PC-9 (cell line): ENCODE results near the gene OR6C76. TPM values are rescaled to one million over a fixed set of nuclear protein-coding genes. Genes with fewer than 3 reads are reported as not detected.

Experiments
- Bru-seq: library from RNA; stranded (reverse); fragments of 400-500 nt; gene quantifications from one replicate; lab custom pipeline; 2021; lab: Mats Ljungman, UMichigan
- BruChase-seq, 2 experiments: library from RNA; stranded (reverse); fragments of 400-500 nt; gene quantifications; one replicate each; lab custom pipeline; 2021; lab: Mats Ljungman, UMichigan
- BruUV-seq: library from RNA; stranded (reverse); fragments of 400-500 nt; replicated peaks from 2 replicates; lab custom pipeline; 2021; lab: Mats Ljungman, UMichigan
- CTCF ChIA-PET: fragments of 300-600 bp; sonication (Branson Sonifier 250); formaldehyde crosslinking; loops from one replicate; lab custom pipeline; 2022; ENCODE audit warnings: antibody characterized with exemption; lab: Charles Lee
- POLR2A ChIA-PET: fragments of 300-600 bp; sonication (Branson Sonifier 250); formaldehyde crosslinking; loops from one replicate; lab custom pipeline; 2022; ENCODE audit warnings: antibody characterized with exemption; ENCODE audit not compliant: unreplicated experiment; lab: Charles Lee
- DNase-seq, 2 experiments: peaks; one replicate each; pipeline versions ENCODE4 v3.0.0 to v3.0.0-alpha.2; 2015 to 2022; ENCODE audit warnings: mixed read lengths in 1 of 2
- H2AFZ ChIP-seq: fragments of 200-600 bp; sonication (generic); 2 replicates; pipeline ENCODE4 v1.8.1; 2017; ENCODE audit warnings: antibody characterized with exemption
- H3F3A ChIP-seq: fragments of 200-600 bp; sonication (generic); 2 replicates; pipeline ENCODE4 v1.8.1; 2017; ENCODE audit warnings: antibody characterized with exemption, mild to moderate bottlenecking, low read depth; ENCODE audit not compliant: insufficient read depth
- H3K27ac ChIP-seq: fragments of 200-600 bp; sonication (generic); 2 replicates; pipeline ENCODE4 v1.6.1; 2016; ENCODE audit warnings: mixed run types
- H3K27me3 ChIP-seq: fragments of 200-600 bp; sonication (generic); 2 replicates; pipeline ENCODE4 v1.6.1; 2016; ENCODE audit warnings: low read depth, mixed run types; ENCODE audit not compliant: insufficient read depth
- H3K36me3 ChIP-seq: fragments of 200-600 bp; sonication (generic); 2 replicates; pipeline ENCODE4 v1.6.1; 2016; ENCODE audit warnings: low read depth, mixed run types
- H3K4me1 ChIP-seq: fragments of 200-600 bp; sonication (generic); replicated peaks from 2 replicates; pipeline ENCODE4 v1.6.1; 2016; ENCODE audit warnings: mixed run types; ENCODE audit not compliant: insufficient read depth
- H3K4me2 ChIP-seq: fragments of 200-600 bp; sonication (generic); 2 replicates; pipeline ENCODE4 v1.6.1; 2017; ENCODE audit warnings: mixed run types
- H3K4me3 ChIP-seq: fragments of 200-600 bp; sonication (generic); 2 replicates; pipeline ENCODE4 v1.6.1; 2016; ENCODE audit warnings: mixed run types
- H3K79me2 ChIP-seq: fragments of 200-600 bp; sonication (generic); 2 replicates; pipeline ENCODE4 v1.6.1; 2017; ENCODE audit warnings: low read depth, mixed run types
- H3K9me2 ChIP-seq: fragments of 200-600 bp; sonication (generic); 2 replicates; pipeline ENCODE4 v1.8.1; 2017; ENCODE audit warnings: mild to moderate bottlenecking; ENCODE audit not compliant: insufficient read depth
- H3K9me3 ChIP-seq: fragments of 200-600 bp; sonication (generic); 2 replicates; pipeline ENCODE4 v1.8.1; 2016; ENCODE audit warnings: low read depth; ENCODE audit not compliant: insufficient read depth
- H4K20me1 ChIP-seq: fragments of 200-600 bp; sonication (generic); 2 replicates; pipeline ENCODE4 v1.8.1; 2017; ENCODE audit not compliant: insufficient read depth
- EZH2 ChIP-seq: fragments of 200-600 bp; sonication (generic); IDR thresholded peaks from 2 replicates; pipeline ENCODE4 v1.8.0; 2017; ENCODE audit warnings: antibody characterized with exemption, low read depth
- intact Hi-C: fragments of 100-400 bp; cut with micrococcal nuclease; formaldehyde crosslinking; loops from one replicate; pipeline ENCODE4 v1.10.0; 2022; ENCODE audit not compliant: unreplicated experiment
- long read RNA-seq: library from polyadenylated mRNA; stranded (forward); transcript quantifications from one replicate; pipeline ENCODE4 v2.0.0, GENCODE V29; 2022
- total RNA-seq: library from RNA; stranded (reverse); gene quantifications from 2 replicates; pipeline ENCODE4 v1.2.3, GENCODE V29; 2021
- TF ChIP-seq, protein P1 (sequence below): fragments of 200-600 bp; sonication (generic); conservative IDR thresholded peaks from 2 replicates; pipeline ENCODE4 v1.6.1; 2017; ENCODE audit warnings: mixed run types, antibody characterized with exemption, mild to moderate bottlenecking, moderate library complexity

Gene OR6C76
- total RNA-seq (not detected in 2 replicates), Bru-seq, nascent RNA (not detected), BruChase-seq, experiment 1, labeled RNA remaining after a 2-hour chase (not detected), BruChase-seq, experiment 2, labeled RNA remaining after a 6-hour chase (not detected)
- long read RNA-seq: 0 reads

DNA sequence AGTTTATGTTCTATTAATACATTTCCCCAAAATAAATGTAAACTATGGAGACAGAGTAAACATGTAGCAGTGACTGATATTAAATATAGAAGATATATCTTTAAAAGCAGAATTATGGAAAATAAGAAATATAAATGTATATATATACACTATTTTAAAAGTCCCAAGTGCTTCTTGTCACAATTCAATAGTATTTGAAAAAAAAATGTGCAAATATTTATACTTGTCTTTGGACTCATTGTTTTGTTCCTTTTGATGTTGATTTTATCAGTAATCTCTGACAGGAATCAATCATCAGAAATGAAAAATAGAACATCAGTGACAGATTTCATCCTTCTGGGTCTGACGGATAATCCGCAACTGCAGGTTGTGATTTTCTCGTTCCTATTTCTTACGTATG is at the start of gene OR6C76:
Gene OR6C76, plus strand, starts transcription at position 301 of the 400 bp plus-strand sequence. Its CDS starts 0 bp downstream, at position 301.
- no peaks in the 10 kb centered on the region for H3K79me2 ChIP-seq
- no peak within 1 kb of the TSS for H3K27ac ChIP-seq
- ChIA-PET POLR2A (interaction anchor here (0.5 kb wide), 1 partner anchor 175 kb away, joined by 3 read pairs; no protein-coding TSS in a partner anchor), CTCF (interaction anchor here (0.6 kb wide), 1 partner anchor 1867 kb away, joined by 10 read pairs; no protein-coding TSS in a partner anchor)
- no peaks in the 10 kb centered on the region for H4K20me1 ChIP-seq
- no peaks in the 10 kb centered on the region for H3K9me2 ChIP-seq
- H3K9me3 ChIP-seq: no peaks in the 10 kb centered on the region
- no peak within 1 kb of the TSS for H2AFZ ChIP-seq
- H3K27me3 ChIP-seq: no peaks in the 10 kb centered on the region
- no peak for DNase-seq
- H3K4me3 ChIP-seq: no peak within 1 kb of the TSS
- H3F3A ChIP-seq: no peaks in the 10 kb centered on the region
- H3K36me3 ChIP-seq: no peaks in the 10 kb centered on the region
- intact Hi-C loops: no loop called here
- H3K4me2 ChIP-seq: no peak within 1 kb of the TSS
- BruUV-seq: no TSS peak
- no peaks in the 10 kb centered on the region for H3K4me1 ChIP-seq
- no peak for TF ChIP-seq EZH2
- TF ChIP-seq, protein P1, sequence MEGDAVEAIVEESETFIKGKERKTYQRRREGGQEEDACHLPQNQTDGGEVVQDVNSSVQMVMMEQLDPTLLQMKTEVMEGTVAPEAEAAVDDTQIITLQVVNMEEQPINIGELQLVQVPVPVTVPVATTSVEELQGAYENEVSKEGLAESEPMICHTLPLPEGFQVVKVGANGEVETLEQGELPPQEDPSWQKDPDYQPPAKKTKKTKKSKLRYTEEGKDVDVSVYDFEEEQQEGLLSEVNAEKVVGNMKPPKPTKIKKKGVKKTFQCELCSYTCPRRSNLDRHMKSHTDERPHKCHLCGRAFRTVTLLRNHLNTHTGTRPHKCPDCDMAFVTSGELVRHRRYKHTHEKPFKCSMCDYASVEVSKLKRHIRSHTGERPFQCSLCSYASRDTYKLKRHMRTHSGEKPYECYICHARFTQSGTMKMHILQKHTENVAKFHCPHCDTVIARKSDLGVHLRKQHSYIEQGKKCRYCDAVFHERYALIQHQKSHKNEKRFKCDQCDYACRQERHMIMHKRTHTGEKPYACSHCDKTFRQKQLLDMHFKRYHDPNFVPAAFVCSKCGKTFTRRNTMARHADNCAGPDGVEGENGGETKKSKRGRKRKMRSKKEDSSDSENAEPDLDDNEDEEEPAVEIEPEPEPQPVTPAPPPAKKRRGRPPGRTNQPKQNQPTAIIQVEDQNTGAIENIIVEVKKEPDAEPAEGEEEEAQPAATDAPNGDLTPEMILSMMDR: no peak

DNA sequence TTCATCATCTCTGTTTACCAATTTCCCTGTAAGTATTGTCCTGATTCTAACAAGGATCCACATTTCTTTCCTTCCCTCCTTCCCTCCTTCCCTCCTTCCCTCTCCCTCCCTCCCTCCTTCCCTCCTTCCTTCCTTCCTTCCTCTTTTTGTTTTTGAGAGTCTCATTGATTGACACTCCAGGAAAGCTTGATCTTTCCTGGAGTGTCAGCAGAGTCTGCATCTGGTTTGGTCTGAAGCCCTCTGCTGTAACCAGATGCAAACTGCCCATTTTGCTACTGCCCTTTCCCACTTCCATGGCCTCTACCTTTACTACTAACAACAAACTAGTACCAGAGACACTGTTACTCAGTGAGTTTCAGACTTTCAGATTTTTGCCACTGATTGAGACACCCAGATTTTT is 40.2 kb upstream of the OR6C76 start:
- no peak overlapping the region for H2AFZ ChIP-seq
- TF ChIP-seq, protein P1: no peak
- no peak for TF ChIP-seq EZH2
- no peaks in the 10 kb centered on the region for H3K9me3 ChIP-seq
- H3K27me3 ChIP-seq: no peaks in the 10 kb centered on the region
- BruUV-seq: no TSS peak
- no peaks in the 10 kb centered on the region for H3F3A ChIP-seq
- H3K36me3 ChIP-seq: no peaks in the 10 kb centered on the region
- intact Hi-C loops: no loop called here
- H3K4me1 ChIP-seq: no peaks in the 10 kb centered on the region
- no peaks in the 10 kb centered on the region for H4K20me1 ChIP-seq
- H3K9me2 ChIP-seq: no peaks in the 10 kb centered on the region; the same call in 1 of the 2 replicates
- CTCF ChIA-PET: no interaction called here
- no peak overlapping the region for H3K4me3 ChIP-seq
- no peak overlapping the region for H3K27ac ChIP-seq
- POLR2A ChIA-PET: no interaction called here
- no peak for DNase-seq
- H3K4me2 ChIP-seq: no peak overlapping the region
- H3K79me2 ChIP-seq: no peaks in the 10 kb centered on the region

DNA sequence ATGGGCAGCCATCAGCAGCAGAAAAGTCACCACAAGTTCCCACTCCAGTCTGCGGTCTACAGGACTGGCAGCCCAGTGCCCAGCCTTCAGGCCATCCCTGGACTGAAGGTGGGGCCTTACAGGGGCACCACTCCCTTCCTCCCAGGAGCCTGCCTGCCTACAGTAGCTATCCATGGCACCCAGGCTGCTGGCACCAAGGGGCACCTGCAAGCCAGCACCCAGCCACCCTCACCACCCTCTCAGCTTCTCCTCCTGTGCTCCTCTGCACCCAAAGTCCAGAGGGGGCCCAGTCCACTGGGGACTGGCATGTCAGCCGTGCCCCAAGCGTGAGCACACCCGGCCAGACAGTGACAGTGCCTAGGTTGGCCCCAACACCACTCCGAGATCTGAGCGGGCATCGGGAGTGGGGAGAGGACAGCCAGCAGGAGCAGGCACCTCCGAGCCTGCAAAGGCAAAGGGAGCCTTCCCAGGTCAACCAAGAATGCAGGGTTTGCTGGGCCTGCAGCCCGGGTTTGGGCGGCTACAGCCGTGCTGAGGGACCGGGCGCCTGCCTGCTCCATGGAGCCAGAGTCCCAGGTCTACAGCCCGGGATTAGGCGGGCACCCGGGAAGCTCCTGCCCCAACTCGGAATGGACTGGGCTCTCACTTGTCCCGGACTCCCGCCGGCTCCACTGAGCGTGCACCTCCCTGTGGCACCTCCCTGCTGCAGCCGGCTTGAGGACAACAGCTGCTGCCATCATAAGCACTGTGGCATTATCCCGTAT is 33.8 kb upstream of the OR6C76 start:
- CTCF ChIA-PET: no interaction called here
- intact Hi-C loops: no loop called here
- BruUV-seq: no TSS peak

More for the DNA sequence above, 33.8 kb upstream of the OR6C76 start:
- Histone ChIP-seq H3K9me2 (no peaks in the 10 kb centered on the region; the same call in 1 of the 2 replicates), H3K79me2 (no peaks in the 10 kb centered on the region), H3K27me3 (0 out of 2 replicates have a peak, but pooled peaks cover 3% of the 10 kb centered on the region), H2AFZ (no peak overlapping the region), H3K4me1 (no peaks in the 10 kb centered on the region), H3K9me3 (no peaks in the 10 kb centered on the region), H3F3A (no peaks in the 10 kb centered on the region), H3K36me3 (no peaks in the 10 kb centered on the region), H3K27ac (no peak overlapping the region), H3K4me3 (no peak overlapping the region), H3K4me2 (no peak overlapping the region), H4K20me1 (no peaks in the 10 kb centered on the region)
- POLR2A ChIA-PET: no interaction called here
- TF ChIP-seq EZH2: no peak
- TF ChIP-seq, protein P1: no peak
- DNase-seq: no peak
